Tibial artery (tissue), 4 donors: ENCODE results near the gene MCF2L2.

Experiments used
- DNase-seq, 2 donors: peaks; one replicate each; pipeline ENCODE4 v3.0.0-alpha.2; 2019
- H3K27ac ChIP-seq, 2 donors: fragments of 200-600 bp; sonication (generic) in 1 of 2; 1 replicate in 1 of 2; 2 replicates in 1 of 2; pipeline ENCODE4 v1.5.1; 2018 to 2019; ENCODE audit warnings: mild to moderate bottlenecking in 1 of 2
- H3K27me3 ChIP-seq, 2 donors: fragments of 200-600 bp; sonication (generic) in 1 of 2; one replicate each; pipeline versions ENCODE4 v1.5.1 to v1.6.0; 2016 to 2019
- H3K36me3 ChIP-seq, 3 donors: fragments of 200-600 bp; sonication (generic) in 2 of 3; one replicate each; pipeline ENCODE4 v1.5.1; 2016 to 2019; ENCODE audit warnings: mild to moderate bottlenecking in 2 of 3
- H3K4me1 ChIP-seq, 4 donors: fragments of 200-600 bp; sonication (generic) in 2 of 4; 1 replicate in 3 of 4; 2 replicates in 1 of 4; pipeline ENCODE4 v1.5.1; 2016 to 2019
- H3K4me3 ChIP-seq, 2 donors: fragments of 200-600 bp; sonication (generic) in 1 of 2; 1 replicate in 1 of 2; 2 replicates in 1 of 2; pipeline ENCODE4 v1.5.1; 2018 to 2019; ENCODE audit warnings: mild to moderate bottlenecking in 2 of 2
- H3K9me3 ChIP-seq, 3 donors: fragments of 200-600 bp; sonication (generic) in 1 of 3; one replicate each; pipeline ENCODE4 v1.5.1; 2016 to 2019
- CTCF ChIP-seq, 2 experiments: fragments of 200-600 bp in 1 of 2; fragments of 450-650 bp in 1 of 2; IDR thresholded peaks; one replicate each; pipeline ENCODE4 v1.5.1; 2017 to 2019; ENCODE audit warnings: antibody characterized with exemption in 2 of 2, mild to moderate bottlenecking in 1 of 2, moderate library complexity in 1 of 2
- intact Hi-C: fragments of 100-400 bp; cut with DNase I; formaldehyde crosslinking; loops from one replicate; pipeline ENCODE4 v1.15.0; 2023; ENCODE audit warnings: low total_unique reads

The MCF2L2 gene

GRCh38 chr3:183142199-183142598 is 286.2 kb downstream of the MCF2L2 start:
- Histone ChIP-seq H3K4me3 (no peak overlapping the region), H3K9me3 (no peaks in the 10 kb centered on the region), H3K27me3 (peaks cover 0 to 8% of the 10 kb centered on the region in 2 donors), H3K4me1 (no peaks in the 10 kb centered on the region), H3K27ac (no peak overlapping the region), H3K36me3 (no peaks in the 10 kb centered on the region)
- no peak for DNase-seq
- no peak for TF ChIP-seq CTCF (IDR thresholded peaks at IDR 0.05)
- intact Hi-C loops = no loop called here

DNA sequence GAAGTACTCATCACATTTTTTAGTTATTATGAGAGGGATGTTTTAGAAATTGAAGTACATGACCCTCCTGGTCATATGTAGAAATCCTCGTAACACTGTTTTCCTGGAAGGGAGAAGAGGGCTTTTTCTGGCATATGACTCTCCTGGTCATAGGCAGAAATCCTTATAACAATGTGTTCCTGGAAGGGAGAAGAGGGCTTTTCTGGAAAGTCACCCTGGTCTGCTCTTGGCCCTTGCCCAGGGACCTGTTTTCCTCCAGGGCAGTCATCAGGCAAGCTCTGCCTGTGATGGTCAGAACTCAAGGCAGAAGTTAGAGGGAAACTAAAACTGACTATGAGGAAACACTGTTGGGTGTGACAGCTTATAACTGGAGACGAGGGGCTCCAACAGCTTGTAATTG is 293.6 kb downstream of the MCF2L2 start:
- no peak for TF ChIP-seq CTCF (IDR thresholded peaks at IDR 0.05)
- intact Hi-C loops = no loop called here
- no peak overlapping the region for H3K27ac ChIP-seq

DNA sequence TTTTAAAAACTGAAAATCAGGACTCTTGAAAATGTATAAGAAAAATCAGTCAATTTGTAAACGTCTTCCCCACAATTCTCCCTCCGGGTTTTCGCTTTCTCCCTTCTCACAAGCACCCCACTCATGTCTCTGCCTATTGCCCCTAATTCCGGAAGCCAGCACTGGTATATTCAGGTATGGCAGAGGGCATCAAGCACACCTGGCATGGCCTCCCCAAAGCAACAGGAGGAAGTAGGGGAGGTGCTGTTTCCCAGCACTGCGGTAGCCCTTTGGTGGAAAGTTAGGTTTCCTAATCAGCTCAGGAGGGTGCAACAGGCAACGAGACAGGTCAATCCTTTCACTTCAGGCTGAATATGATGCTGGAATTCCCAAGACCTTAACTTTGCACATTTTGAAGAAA is 296.0 kb downstream of the MCF2L2 start:
- H3K27ac ChIP-seq = no peak overlapping the region
- no peak overlapping the region for H3K4me3 ChIP-seq
- H3K4me1 ChIP-seq = no peaks in the 10 kb centered on the region
- no peak for TF ChIP-seq CTCF (IDR thresholded peaks at IDR 0.05)
- peaks cover 0 to 3% (median 0%) of the 10 kb centered on the region in 3 donors for H3K36me3 ChIP-seq
- DNase-seq = no peak
- peaks cover 0 to 19% of the 10 kb centered on the region in 2 donors for H3K27me3 ChIP-seq
- intact Hi-C loops = no loop called here
- peaks cover 0 to 9% (median 3%) of the 10 kb centered on the region in 3 donors for H3K9me3 ChIP-seq

More for the DNA sequence above, 293.6 kb downstream of the MCF2L2 start:
- Histone ChIP-seq H3K27me3 (peaks cover 0 to 19% of the 10 kb centered on the region in 2 donors), H3K4me1 (no peaks in the 10 kb centered on the region), H3K36me3 (no peaks in the 10 kb centered on the region), H3K9me3 (peaks cover 0 to under 1% (median 0%) of the 10 kb centered on the region in 3 donors), H3K4me3 (no peak overlapping the region)
- no peak for DNase-seq

DNA sequence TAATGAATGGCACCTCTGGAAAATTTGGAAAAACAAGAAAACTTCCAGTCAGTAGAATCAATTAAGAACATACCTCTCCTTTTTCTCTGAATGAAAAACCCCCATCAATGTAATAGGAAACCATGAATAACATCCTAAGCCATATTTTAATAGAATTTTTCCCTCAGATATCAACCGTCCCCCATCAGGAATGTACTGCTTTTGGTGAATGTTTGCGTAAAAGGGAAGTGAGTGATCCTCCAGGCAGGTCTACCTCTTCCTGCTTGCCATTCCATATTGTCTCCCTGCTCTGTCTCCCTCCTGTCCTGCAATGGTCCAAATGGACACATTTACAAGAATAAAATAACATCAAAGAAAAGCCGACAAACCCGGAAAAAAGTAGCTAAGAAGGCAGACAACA is 296.7 kb downstream of the MCF2L2 start:
- intact Hi-C loops = no loop called here
- TF ChIP-seq CTCF (IDR thresholded peaks at IDR 0.05) = no peak
- DNase-seq = no peak

GRCh38 chr3:183131186-183131725 is 297.2 kb downstream of the MCF2L2 start:
- intact Hi-C loops = no loop called here
- DNase-seq = no peak
- H3K4me3 ChIP-seq = no peak overlapping the region

More for the DNA sequence above, 296.7 kb downstream of the MCF2L2 start:
- Histone ChIP-seq H3K9me3 (peaks cover 0 to 9% (median 3%) of the 10 kb centered on the region in 3 donors), H3K27ac (no peak overlapping the region), H3K36me3 (peaks cover 0 to 3% (median 0%) of the 10 kb centered on the region in 3 donors), H3K4me1 (no peaks in the 10 kb centered on the region), H3K27me3 (peaks cover 0 to 19% of the 10 kb centered on the region in 2 donors), H3K4me3 (no peak overlapping the region)

More at GRCh38 chr3:183131186-183131725, 297.2 kb downstream of the MCF2L2 start:
- Histone ChIP-seq H3K27ac (no peak overlapping the region), H3K36me3 (peaks cover 0 to 3% (median 0%) of the 10 kb centered on the region in 3 donors), H3K9me3 (peaks cover 0 to 9% (median 3%) of the 10 kb centered on the region in 3 donors), H3K4me1 (no peaks in the 10 kb centered on the region), H3K27me3 (peaks cover 0 to 19% of the 10 kb centered on the region in 2 donors)
- TF ChIP-seq CTCF (IDR thresholded peaks at IDR 0.05) = no peak
